Activated CD4-positive, alpha-beta T cell treated with anti-CD3 and anti-CD28 coated beads, Interleukin-10, Interleukin-2, amounts not matched to agents 100 ng/mL and 50 ng/mL, durations not matched to agents 16 hours and 8 hours (primary cell): Measurements from ENCODE around the gene IL1RAP.
"Not testable (repeated sequence)": the region's sequence is repeated elsewhere in the genome, so short reads cannot be mapped to it uniquely, and the experiment has no call there.

Source experiments
- DNase-seq: peaks from one replicate; pipeline ENCODE4 v3.0.0-alpha.2; 2020

IL1RAP gene

GRCh38 chr3:190512666-190513065, 1.2 kb upstream of the IL1RAP start:
- DNase-seq = no peak

DNA sequence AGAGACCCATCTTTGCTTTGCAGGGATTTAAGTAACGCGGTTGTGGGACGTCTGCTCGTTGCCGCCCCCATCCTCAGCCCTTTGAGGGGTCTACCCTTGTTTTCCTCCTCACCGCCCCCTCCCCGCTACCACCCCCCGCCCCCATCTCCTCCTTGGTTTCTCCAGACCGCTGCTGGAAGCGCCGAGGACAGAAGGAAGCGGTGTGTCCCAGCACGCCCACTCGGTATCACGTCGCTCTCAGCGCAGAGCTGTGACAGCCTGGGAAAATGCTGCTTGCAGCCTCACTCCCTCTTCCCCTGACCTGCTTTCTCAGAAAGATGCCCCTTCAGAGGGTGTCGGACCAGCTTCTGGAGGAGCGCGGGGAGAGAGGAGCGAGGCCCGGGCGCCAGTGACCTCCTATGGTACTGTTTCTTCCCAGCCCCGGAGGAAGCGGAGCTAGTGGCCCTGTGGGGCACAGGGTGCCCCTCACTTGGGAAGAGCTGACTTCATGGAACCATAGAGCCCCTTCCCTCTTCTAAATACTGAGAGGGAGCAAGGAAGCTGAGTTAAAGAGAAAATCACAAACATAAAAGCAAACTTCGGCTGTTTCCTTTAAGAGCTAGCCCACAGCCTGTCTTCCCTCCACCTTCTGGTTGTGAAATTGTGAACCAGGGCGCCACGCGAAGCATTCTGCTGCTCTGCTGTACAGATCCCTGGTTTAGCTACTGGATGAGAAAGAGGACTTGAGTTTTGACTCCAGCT, 698 bp downstream of the IL1RAP start:
- DNase-seq = peak; percentile 51

DNA sequence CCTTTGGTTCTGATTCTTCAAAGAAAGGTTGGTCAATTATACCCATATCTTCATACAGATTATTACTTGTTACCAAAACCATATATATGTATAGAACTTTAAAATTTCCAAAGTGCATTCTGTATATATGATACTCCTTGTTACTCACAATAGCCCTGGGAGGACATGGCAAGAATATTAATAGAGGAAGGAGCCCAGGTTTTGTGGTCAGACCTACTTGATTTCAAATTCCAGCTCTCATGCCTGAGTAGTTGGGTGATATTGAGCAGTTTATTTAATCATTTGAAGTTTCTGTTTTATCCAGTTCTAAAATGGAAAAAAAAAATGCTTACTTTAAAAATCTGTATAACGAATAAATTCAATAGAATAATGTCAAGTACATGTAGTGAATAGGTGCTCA, 2.5 kb downstream of the IL1RAP start:
- DNase-seq = no peak

GRCh38 chr3:190517687-190518086, 3.8 kb downstream of the IL1RAP start:
- no peak for DNase-seq

DNA sequence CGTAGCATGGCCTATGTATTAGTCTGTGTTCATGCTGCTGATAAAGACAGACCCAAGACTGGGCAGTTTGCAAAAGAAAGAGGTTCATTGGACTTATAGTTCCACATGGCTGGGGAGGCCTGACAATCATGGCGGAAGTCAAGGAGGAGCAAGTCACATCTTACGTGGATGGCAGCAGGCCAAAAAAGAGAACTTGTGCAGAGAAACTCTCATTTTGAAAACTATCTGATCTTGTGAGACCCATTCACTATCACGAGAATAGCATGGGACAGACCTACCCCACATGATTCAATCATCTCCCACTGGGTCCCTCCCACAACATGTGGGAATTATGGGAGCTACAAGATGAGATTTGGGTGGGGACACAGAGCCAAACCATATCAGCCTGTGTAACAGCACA, 4.6 kb downstream of the IL1RAP start:
- not testable (repeated sequence) for DNase-seq

DNA sequence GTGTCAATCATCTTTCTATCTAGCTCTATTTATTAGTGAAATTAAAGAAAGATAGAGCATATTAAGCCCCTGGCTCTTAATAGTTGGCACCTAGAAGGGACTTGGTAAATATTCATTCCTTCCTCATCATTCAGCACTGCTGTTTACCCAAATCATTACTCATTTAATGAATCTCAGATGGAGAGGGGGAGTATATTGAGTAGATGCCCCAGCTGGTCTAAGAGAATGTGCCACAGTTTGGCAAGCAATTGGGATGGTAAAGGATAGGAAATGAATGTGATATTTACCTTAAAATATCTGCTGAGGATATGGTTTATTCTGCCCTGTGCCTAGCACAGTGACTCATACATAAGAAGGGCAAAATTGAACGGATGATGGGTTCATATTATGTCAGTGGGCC, 6.0 kb downstream of the IL1RAP start:
- DNase-seq = no peak

DNA sequence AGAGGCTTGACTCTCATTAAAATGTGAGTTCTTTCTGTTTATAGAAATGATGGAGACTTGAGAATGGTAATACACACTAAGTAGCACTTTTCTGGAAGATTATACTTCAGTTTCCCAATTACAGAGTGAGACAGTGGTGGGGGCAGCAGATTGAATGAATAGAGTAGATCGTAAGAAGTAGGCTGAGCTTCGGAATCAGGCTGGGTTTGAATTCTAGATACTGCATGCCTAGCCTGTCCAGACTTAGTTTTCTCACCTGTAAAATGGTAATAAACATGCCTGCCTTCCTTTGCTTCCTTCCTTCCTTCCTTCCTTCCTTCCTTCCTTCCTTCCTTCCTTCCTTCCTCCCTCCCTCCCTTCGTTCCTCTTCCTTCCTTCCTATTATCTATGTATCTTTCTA, 8.1 kb downstream of the IL1RAP start:
- DNase-seq = no peak

DNA sequence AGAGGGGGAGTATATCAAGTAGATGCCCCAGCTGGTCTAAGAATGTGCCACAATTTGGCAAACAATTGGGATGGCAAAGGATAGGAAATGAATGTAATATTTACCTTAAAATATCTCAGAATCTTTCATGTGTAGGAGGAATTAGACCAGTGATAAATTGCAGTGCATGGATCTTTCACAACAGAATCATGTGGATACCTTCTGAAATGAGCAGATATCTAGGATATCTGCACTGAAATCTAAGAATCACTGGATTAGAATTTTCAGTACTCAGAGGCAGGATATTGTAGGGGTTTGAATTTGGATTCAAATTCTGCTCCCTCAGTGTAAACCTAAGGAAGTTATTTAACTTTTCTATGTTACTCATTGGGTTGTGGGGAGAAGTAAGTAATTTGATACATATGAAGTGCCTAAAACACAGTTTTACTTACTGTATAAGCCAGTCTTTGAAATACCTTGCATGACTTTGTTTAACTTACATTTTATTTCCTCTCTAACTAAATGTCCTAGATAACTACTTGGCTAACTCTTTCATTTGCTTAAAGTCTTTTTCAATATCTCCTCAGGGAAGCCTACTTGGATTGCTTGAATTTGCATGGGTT, 8.8 kb downstream of the IL1RAP start:
- no peak for DNase-seq

GRCh38 chr3:190524942-190525341, 11.1 kb downstream of the IL1RAP start:
- no peak for DNase-seq

DNA sequence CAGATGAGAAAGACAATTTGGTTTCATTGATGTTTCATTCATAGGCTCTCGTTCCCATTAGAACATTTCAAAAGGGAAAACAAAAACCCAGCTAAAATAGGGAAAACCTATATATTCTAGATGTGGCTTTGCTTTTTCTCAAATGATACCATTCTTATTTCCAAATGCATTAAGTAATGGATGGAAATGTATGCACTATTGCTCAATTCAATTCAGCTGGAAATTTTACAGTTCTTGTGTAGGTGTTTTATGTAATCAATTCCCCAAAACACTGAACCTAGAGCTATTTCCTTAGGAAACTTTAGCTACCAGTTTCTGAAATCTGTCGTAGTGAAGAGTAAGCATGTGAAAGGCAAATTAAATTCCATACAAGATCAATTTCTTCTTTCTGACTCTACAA, 11.7 kb downstream of the IL1RAP start:
- DNase-seq = no peak

DNA sequence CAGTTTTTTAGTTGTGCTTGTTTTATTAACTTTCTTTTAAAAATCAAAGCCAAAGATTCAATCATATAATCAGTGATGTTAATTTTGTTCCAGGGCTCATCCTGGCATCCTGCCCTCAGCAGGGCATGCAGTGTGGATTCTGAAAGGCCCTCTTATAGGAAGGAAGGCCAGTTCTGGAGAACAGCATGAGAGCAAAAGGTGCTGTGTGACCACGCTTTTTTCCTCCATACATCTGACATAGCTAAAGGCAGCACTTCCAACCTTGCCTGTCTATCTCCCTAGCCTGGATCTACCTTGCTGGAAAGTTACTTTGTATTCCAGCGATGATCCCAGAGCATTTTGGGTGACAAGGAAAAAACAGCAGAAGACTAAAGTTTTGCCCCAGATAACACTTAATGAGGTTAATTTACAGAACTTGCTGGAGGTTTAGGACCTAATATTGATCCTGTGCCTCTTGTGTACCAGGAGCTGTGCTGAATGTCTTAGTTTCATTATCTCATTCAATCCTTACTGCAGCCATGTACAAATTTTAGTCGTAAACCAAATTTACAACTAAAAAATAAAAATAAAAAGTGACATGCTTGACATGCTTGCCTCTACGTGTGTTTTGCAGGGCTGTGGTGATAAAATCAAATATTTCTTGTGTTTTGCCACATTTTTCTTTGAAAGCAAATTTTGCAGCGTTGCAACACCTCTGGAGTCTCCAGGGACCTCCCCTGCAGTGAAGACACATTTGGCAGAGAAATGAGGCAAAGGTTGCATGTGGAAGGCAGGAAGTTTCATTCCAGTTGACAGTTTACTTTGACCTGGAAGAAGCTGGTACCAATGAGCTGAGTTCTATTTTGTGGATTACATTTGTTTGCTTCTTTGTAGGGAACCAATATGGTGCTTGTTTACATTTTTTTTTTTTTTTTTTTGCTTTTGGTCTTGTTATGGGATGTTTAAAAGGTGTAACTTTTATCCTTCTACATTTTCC, 13.2 kb downstream of the IL1RAP start:
- DNase-seq = no peak

- DNase-seq = no peak
These were observed 14.8 kb downstream of the IL1RAP start for GRCh38 chr3:190528706-190529105.

- DNase-seq = no peak
These were observed 17.5 kb downstream of the IL1RAP start for GRCh38 chr3:190531406-190531805.

- no peak for DNase-seq
These were observed 18.9 kb downstream of the IL1RAP start for GRCh38 chr3:190532731-190533203.

DNA sequence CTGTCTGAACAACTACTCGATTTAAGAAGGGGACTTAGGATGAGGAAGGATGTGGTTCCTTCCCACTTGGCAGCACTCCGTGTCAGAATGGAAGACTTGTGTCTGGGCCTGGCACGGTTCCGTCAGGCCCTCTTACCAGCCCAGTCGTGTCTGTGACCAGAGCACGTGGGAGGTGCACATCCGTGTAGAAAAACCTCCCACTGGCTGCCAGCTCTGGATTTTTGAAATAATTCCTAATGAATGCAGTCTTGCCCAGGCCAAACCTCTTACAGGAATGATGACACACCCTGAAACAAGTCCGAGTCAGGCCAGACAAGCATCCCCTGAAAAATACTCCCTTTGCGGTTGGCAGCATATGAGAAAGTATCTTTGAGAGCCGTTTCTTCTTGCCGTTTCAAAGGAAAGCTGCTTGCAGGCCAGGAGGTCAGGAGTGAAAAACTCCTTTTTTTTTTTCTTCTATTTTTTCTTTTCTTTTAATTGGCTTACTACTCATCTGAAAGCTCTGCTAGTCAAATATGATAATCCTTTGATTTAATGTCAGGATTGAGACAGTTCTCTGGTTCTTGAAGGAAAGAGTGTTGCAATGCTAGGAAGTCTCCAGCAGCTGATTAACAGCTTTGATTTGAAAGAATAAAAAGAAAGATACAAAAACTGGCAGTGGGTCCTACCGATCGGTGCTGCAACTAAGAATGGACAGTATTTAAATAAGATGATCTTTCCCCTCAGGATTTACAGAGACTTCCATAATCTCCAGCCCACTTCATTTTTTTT, 19.8 kb downstream of the IL1RAP start:
- no peak for DNase-seq

- no peak for DNase-seq
These were observed 20.5 kb downstream of the IL1RAP start for GRCh38 chr3:190534386-190534785.

DNA sequence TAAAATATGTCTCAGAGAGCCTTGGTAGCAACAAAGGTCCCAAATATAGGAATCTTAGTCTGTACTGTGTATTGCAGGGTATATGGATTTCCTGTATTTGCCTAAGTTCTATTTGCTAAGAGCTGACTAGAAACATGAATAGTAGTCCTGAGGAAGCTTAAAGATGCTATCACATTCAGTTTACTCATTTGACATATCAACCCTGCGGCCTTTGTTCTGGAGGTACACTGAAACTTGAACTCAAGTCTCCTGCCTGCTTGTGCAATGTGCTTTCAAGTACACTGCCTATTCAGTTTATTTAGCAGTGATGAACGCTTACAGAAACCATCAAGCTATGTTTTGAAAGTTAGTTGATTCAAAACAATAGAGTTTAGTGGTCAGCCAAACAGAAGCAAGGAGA, 21.1 kb downstream of the IL1RAP start:
- peak; percentile 81 for DNase-seq

DNA sequence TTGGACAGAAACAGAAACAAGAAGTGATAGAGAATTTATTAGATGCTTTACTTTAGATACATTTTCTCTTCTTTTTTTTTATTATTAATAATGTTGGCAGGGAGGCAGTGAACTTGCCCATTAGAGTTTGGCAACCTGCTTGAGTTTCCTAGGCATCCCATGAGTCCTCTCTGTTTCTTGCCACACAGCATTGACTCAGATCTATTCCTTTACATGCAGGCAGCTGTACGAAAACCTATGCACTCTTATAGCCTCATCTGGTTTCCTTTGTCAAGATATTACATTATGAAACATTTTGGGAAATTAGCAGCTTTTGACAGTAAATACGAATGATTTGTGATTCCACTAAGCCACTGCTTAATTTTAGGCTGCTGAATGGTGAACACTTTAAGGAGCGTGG, 23.3 kb downstream of the IL1RAP start:
- no peak for DNase-seq

DNA sequence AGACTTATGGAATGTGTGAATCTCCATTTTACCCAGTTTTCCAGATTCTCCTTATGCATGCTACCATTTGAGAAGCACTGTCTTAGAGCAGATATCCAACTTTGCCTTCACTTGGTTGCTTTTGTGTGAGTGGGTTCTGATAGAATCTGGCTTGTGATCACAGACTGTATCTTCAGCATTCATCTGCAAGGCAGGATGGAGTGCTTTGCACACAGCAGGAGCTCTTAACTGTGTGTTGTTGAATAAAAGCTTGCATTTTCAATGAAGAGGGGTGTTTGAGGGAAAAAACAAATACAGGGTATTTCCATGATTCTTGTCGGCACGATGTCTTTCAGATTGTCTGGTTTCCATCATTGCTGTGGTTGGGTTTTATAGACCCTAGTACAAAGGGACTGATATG, 24.4 kb downstream of the IL1RAP start:
- DNase-seq = no peak

- DNase-seq = no peak
These were observed 25.6 kb downstream of the IL1RAP start for GRCh38 chr3:190539526-190539925.

DNA sequence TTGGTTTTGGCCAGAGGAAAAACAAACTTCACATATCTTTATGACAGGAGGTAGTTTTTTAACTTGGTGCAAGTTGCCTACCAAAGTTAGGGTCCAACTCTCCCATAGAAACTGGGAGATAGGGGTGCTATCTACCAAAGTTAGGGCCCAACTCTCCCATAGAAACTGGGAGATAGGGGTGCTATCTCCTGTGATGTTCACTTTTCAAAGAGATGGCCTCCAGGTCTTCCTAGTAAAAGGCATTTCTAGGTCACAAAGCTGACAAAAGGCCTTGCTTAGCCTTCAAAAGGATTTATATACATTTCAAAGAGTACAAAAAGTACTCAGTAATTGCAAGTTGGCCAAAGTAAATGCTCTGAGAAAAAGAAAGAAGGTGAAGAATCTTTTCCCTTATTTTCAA, 27.1 kb downstream of the IL1RAP start:
- DNase-seq = no peak

GRCh38 chr3:190541560-190541959, 27.7 kb downstream of the IL1RAP start:
- DNase-seq = no peak

DNA sequence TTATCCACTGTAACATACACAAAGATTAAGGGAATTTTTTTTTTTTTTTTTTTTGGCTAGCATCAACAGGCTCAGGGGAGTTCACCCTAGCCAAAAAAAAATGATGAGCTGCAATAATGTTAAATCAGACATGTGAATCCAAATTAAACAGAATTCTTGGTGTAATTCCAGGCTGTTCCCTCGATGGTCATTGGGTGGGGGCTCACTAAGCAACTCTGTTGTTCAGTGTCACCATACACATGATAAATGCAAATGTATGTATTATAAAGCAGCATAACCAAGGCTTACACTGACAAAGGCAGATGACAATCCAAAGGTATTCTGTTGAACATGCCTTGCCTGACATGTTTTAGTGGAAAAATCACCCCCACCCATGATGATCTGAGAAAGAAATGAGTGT, 29.0 kb downstream of the IL1RAP start:
- DNase-seq = no peak
